Lung (tissue), 12 donors: ENCODE data around the gene CKMT2. TPM values are rescaled to one million over a fixed set of nuclear protein-coding genes. Genes with fewer than 3 reads are reported as not detected.

Source experiments
- ATAC-seq: fragments of 200-7000 bp; cut with Tn5 transposase; one replicate; pipeline ENCODE4 v1.9.1; 2020; ENCODE audit warnings: moderate number of reproducible peaks; ENCODE audit not compliant: insufficient read depth, low FRiP score
- DNase-seq, 3 donors: peaks; one replicate each; pipeline ENCODE4 v3.0.0-alpha.2; 2013 to 2017
- H3K27ac ChIP-seq, 2 donors: one replicate each; pipeline ENCODE4 v1.5.1; 2013; ENCODE audit warnings: mild to moderate bottlenecking in 2 of 2, moderate library complexity in 2 of 2, control low read depth in 1 of 2, inconsistent platforms in 1 of 2, low read depth in 1 of 2, low read length in 1 of 2
- H3K27me3 ChIP-seq, 3 donors: one replicate each; pipeline ENCODE4 v1.5.1; 2013; ENCODE audit warnings: low read length in 2 of 3; ENCODE audit not compliant: control insufficient read depth in 3 of 3, insufficient read depth in 3 of 3
- H3K36me3 ChIP-seq, 4 donors: one replicate each; pipeline ENCODE4 v1.5.1; 2013; ENCODE audit warnings: low read length in 4 of 4, mild to moderate bottlenecking in 1 of 4, moderate library complexity in 1 of 4; ENCODE audit not compliant: control insufficient read depth in 4 of 4, insufficient read depth in 4 of 4
- H3K4me1 ChIP-seq, 5 donors: one replicate each; pipeline ENCODE4 v1.5.1; 2013; ENCODE audit warnings: low read length in 5 of 5, mild to moderate bottlenecking in 2 of 5, moderate library complexity in 1 of 5; ENCODE audit not compliant: control insufficient read depth in 5 of 5, insufficient read depth in 5 of 5
- H3K4me3 ChIP-seq: one replicate; pipeline ENCODE4 v1.5.1; 2013; ENCODE audit warnings: mild to moderate bottlenecking, control low read depth, moderate library complexity
- H3K9ac ChIP-seq, 2 donors: one replicate each; pipeline ENCODE4 v1.5.1; 2013; ENCODE audit warnings: low read length in 2 of 2, control low read depth in 1 of 2; ENCODE audit not compliant: insufficient read depth in 1 of 2
- H3K9me3 ChIP-seq, 4 donors: one replicate each; pipeline ENCODE4 v1.5.1; 2013; ENCODE audit warnings: low read length in 3 of 4, mild to moderate bottlenecking in 1 of 4, moderate library complexity in 1 of 4; ENCODE audit not compliant: control insufficient read depth in 4 of 4, insufficient read depth in 3 of 4
- CTCF ChIP-seq: IDR thresholded peaks from 2 replicates; pipeline ENCODE4 v1.5.1; 2012; ENCODE audit warnings: mild to moderate bottlenecking; ENCODE audit errors: control extremely low read depth, extremely low read depth
- WGBS, 2 donors: extraction: QIAGEN DNeasy Blood & Tissue Kit; methylation state at CpG; one replicate each; pipeline ENCODE4 v1.1.7; 2013; 5-methylcytosine and 5-hydroxymethylcytosine counted together
- polyA plus RNA-seq, 2 donors: library from polyadenylated mRNA; stranded (reverse); fragments of 200-250 nt; gene quantifications; one replicate each; pipeline ENCODE4 v1.2.1, GENCODE V29; 2013
- total RNA-seq, 2 donors: library from RNA; depleted of rRNA in 1 of 2; stranded (reverse); fragments of >200 nt in 1 of 2; gene quantifications; one replicate each; pipeline ENCODE4 v1.2.1, GENCODE V29; 2014 to 2021
- donor health status: control.
- donor health status: control.
- donor health status: Bipolar disorder and iron deficiency.
- donor health status: healthy.
- donor health status: DM: yes; HTN: yes; CAD: no.

The CKMT2 gene
- total and polyA plus RNA-seq, 4 donors: 1.2 to 2.8 (median 1.8) TPM

GRCh38 chr5:81252904-81253303, 19.8 kb downstream of the CKMT2 start:
- ATAC-seq (no peak), DNase-seq (no peak)
- no peak overlapping the region for H3K27ac ChIP-seq
- H3K4me1 ChIP-seq: peaks cover 0 to 18% (median 0%) of the 10 kb centered on the region in 5 donors
- H3K4me3 ChIP-seq: no peak overlapping the region
- H3K9me3 ChIP-seq: peaks cover 0 to 2% (median 0%) of the 10 kb centered on the region in 4 donors
- 100% methylated on average over 1 of the region's 1 CpG for WGBS, 2 donors
- H3K27me3 ChIP-seq: no peaks in the 10 kb centered on the region
- no peak for TF ChIP-seq CTCF
- H3K36me3 ChIP-seq: peaks cover 0 to 22% (median 6%) of the 10 kb centered on the region in 4 donors
- no peak overlapping the region for H3K9ac ChIP-seq

- Histone ChIP-seq H3K4me1 (peaks cover 0 to 13% (median 0%) of the 10 kb centered on the region in 5 donors), H3K9me3 (peaks cover 0 to 2% (median 0%) of the 10 kb centered on the region in 4 donors), H3K27me3 (no peaks in the 10 kb centered on the region), H3K27ac (no peak overlapping the region), H3K36me3 (peaks cover 0 to 29% (median 6%) of the 10 kb centered on the region in 4 donors), H3K4me3 (no peak overlapping the region), H3K9ac (no peak overlapping the region)
- DNase-seq (no peak), ATAC-seq (no peak)
- 74 to 86% methylated on average over 4 of the region's 4 CpGs for WGBS, 2 donors
- TF ChIP-seq CTCF: no peak
Measured at GRCh38 chr5:81253875-81254274, 20.8 kb downstream of the CKMT2 start.

GRCh38 chr5:81254886-81255559, 21.9 kb downstream of the CKMT2 start:
- Histone ChIP-seq H3K27ac (no peak overlapping the region), H3K4me1 (peaks cover 0 to 7% (median 0%) of the 10 kb centered on the region in 5 donors), H3K9ac (no peak overlapping the region), H3K27me3 (no peaks in the 10 kb centered on the region), H3K4me3 (no peak overlapping the region), H3K36me3 (peaks cover 0 to 38% (median 6%) of the 10 kb centered on the region in 4 donors), H3K9me3 (peaks cover 0 to 2% (median 0%) of the 10 kb centered on the region in 4 donors)
- no peak for TF ChIP-seq CTCF
- WGBS, 2 donors: 97 to 99% methylated on average over 21 of the region's 21 CpGs
- DNase-seq (no peak), ATAC-seq (no peak)
